ENCODE results near the gene ARG2.

GRCh38 chr14:67570453-67570852 is 49.3 kb upstream of the ARG2 start:
- TF ChIP-seq CTCF (conservative IDR thresholded peaks at IDR 0.05; ENCODE audit: low read depth, low read length): no peak
- no peak for TF ChIP-seq EZH2 (IDR thresholded peaks at IDR 0.05; ENCODE audit: borderline replicate concordance, low read depth, low read length, poor library complexity, severe bottlenecking)

All from A673 (cell line).